Measurements from ENCODE around the gene CER1.
"Not testable (repeated sequence)": the region's sequence is repeated elsewhere in the genome, so short reads cannot be mapped to it uniquely, and the experiment has no call there.

The CER1 gene

GRCh38 chr9:14715102-14715501 lies 7.4 kb downstream of the CER1 start:
- peak; percentile 40 for DNase-seq

GRCh38 chr9:14713187-14713767 lies 9.3 kb downstream of the CER1 start:
- no peak for DNase-seq

- DNase-seq: peak; percentile 88
Observed at GRCh38 chr9:14710804-14711203, 11.7 kb downstream of the CER1 start.

- DNase-seq: no peak
Observed at GRCh38 chr9:14706530-14707140, 15.9 kb downstream of the CER1 start.

- no peak for DNase-seq
Observed at GRCh38 chr9:14705079-14705478, 17.5 kb downstream of the CER1 start.

- DNase-seq: no peak
Observed at GRCh38 chr9:14704281-14704680, 18.3 kb downstream of the CER1 start.

GRCh38 chr9:14702200-14702720 lies 20.3 kb downstream of the CER1 start:
- no peak for DNase-seq

GRCh38 chr9:14693251-14693861 lies 29.2 kb downstream of the CER1 start, which contains the start of gene ZDHHC21:
ZDHHC21 (minus strand) TSS chr9:14693432; CDS start chr9:14674340, 19,092 bp downstream.
- DNase-seq: peak; percentile 71

- DNase-seq: peak; percentile 15
Observed at GRCh38 chr9:14692470-14693250, 29.9 kb downstream of the CER1 start.

GRCh38 chr9:14690948-14691730 lies 31.4 kb downstream of the CER1 start:
- DNase-seq: no peak

- DNase-seq: peak; percentile 84
Observed at GRCh38 chr9:14687042-14687719, 35.4 kb downstream of the CER1 start.

GRCh38 chr9:14686168-14686567 lies 36.4 kb downstream of the CER1 start:
- no peak for DNase-seq

GRCh38 chr9:14682616-14683015 lies 39.9 kb downstream of the CER1 start:
- not testable (repeated sequence) for DNase-seq

- DNase-seq: no peak
Observed at GRCh38 chr9:14678776-14679175, 43.8 kb downstream of the CER1 start.

- no peak for DNase-seq
Observed at GRCh38 chr9:14677872-14678271, 44.7 kb downstream of the CER1 start.

- no peak for DNase-seq
Observed at GRCh38 chr9:14677396-14677795, 45.1 kb downstream of the CER1 start.

- DNase-seq: no peak
Observed at GRCh38 chr9:14674630-14675029, 47.9 kb downstream of the CER1 start.

- DNase-seq: no peak
Observed at GRCh38 chr9:14671377-14671776, 51.2 kb downstream of the CER1 start.

- no peak for DNase-seq
Observed at GRCh38 chr9:14670718-14671117, 51.8 kb downstream of the CER1 start.

Measured in fibroblast of skin of scalp (primary cell).